Gastrocnemius medialis (tissue), 4 donors: Measurements from ENCODE around the gene CAND2.

Source experiments
- POLR2A ChIP-seq, 2 donors: fragments of 450-650 bp; IDR thresholded peaks; one replicate each; pipeline ENCODE4 v1.6.1; 2017; ENCODE audit warnings: antibody characterized with exemption in 2 of 2, mild to moderate bottlenecking in 2 of 2, moderate library complexity in 2 of 2
- TF ChIP-seq, protein P1 (sequence below), 5 experiments: fragments of 450-650 bp in 3 of 5; fragments of 200-600 bp in 2 of 5; sonication (generic) in 2 of 5; IDR thresholded peaks in 4 of 5; conservative IDR thresholded peaks in 1 of 5; 1 replicate in 4 of 5; 2 replicates in 1 of 5; pipeline ENCODE4 v1.5.1; 2016 to 2019; ENCODE audit warnings: antibody characterized with exemption in 5 of 5, mild to moderate bottlenecking in 3 of 5, moderate library complexity in 3 of 5

DNA sequence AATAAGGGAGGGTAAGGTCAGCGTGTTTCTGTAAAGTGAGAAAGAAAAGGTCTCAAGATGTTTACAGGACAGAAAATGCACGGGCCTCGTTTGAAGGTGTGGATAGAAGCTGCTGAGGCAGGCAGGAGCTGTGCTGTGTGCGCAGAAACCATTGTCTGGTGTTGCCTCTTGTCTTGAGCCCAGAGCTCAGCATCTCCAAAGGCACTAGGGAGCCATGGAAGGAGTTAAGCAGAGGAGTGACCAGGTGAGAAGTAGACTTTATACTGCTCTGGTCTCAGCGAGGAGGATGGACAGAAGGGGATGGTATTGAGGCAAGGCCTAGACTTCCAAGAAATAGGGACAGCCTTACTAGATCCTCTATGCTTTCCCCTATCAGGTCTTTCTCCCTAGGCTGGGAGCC lies 13.0 kb downstream of the CAND2 start:
- no peak for TF ChIP-seq POLR2A (IDR thresholded peaks at IDR 0.05)
- TF ChIP-seq, protein P1, sequence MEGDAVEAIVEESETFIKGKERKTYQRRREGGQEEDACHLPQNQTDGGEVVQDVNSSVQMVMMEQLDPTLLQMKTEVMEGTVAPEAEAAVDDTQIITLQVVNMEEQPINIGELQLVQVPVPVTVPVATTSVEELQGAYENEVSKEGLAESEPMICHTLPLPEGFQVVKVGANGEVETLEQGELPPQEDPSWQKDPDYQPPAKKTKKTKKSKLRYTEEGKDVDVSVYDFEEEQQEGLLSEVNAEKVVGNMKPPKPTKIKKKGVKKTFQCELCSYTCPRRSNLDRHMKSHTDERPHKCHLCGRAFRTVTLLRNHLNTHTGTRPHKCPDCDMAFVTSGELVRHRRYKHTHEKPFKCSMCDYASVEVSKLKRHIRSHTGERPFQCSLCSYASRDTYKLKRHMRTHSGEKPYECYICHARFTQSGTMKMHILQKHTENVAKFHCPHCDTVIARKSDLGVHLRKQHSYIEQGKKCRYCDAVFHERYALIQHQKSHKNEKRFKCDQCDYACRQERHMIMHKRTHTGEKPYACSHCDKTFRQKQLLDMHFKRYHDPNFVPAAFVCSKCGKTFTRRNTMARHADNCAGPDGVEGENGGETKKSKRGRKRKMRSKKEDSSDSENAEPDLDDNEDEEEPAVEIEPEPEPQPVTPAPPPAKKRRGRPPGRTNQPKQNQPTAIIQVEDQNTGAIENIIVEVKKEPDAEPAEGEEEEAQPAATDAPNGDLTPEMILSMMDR (IDR thresholded peaks at IDR 0.05 in 4 of 5, conservative IDR thresholded peaks at IDR 0.05 in 1 of 5), result no peak
